Left colon (tissue), 2 donors: ENCODE results near the gene SMC1B. TPM values are rescaled to one million over a fixed set of nuclear protein-coding genes. Genes with fewer than 3 reads are reported as not detected.
A peak's percentile ranks its signal among the peaks of the same experiment; 100 is the strongest.
"Not testable (repeated sequence)": the region's sequence is repeated elsewhere in the genome, so short reads cannot be mapped to it uniquely, and the experiment has no call there.

ENCODE experiments used
- ATAC-seq: fragments of 200-7000 bp; cut with Tn5 transposase; one replicate; pipeline ENCODE4 v1.9.1; 2020; ENCODE audit warnings: mild to moderate bottlenecking, moderate library complexity
- DNase-seq, 2 donors: peaks; one replicate each; pipeline ENCODE4 v3.0.0-alpha.2; 2020
- intact Hi-C, 2 donors: fragments of 100-400 bp; cut with DNase I in 1 of 2; cut with micrococcal nuclease in 1 of 2; formaldehyde crosslinking; loops; one replicate each; pipeline versions ENCODE4 v1.11.2 to v1.14.0; 2022; cut with DNase I, micrococcal nuclease
- total RNA-seq, 2 donors: library from RNA; stranded (reverse); fragmentation: NEBNext Ultra II Directional; extraction: Animal tissue kit (Norgen Biotek cat#: 25700); gene quantifications; one replicate each; pipeline ENCODE4 v1.2.1, GENCODE V29; 2021
- donor health status: DM: no; HTN: no; CAD: no.
- donor health status: DM: yes; HTN: yes; CAD: no.

Gene SMC1B
- total RNA-seq, 2 donors from 2014 or later: not detected

GRCh38 chr22:45335021-45335818, 78.2 kb downstream of the SMC1B start:
- intact Hi-C loops: no loop called here
- DNase-seq (no peak), ATAC-seq (no peak)

- DNase-seq (no peak), ATAC-seq (no peak)
- intact Hi-C loops: no loop called here
These were observed 78.9 kb downstream of the SMC1B start for GRCh38 chr22:45334528-45334927.

- ATAC-seq (no peak), DNase-seq (no peak)
- intact Hi-C loops: no loop called here
These were observed 79.3 kb downstream of the SMC1B start for GRCh38 chr22:45334068-45334467.

- ATAC-seq (no peak), DNase-seq (no peak)
- intact Hi-C loops: no loop called here
These were observed 81.4 kb downstream of the SMC1B start for GRCh38 chr22:45332001-45332400.

GRCh38 chr22:45331486-45331885, 81.9 kb downstream of the SMC1B start:
- intact Hi-C loops: no loop called here
- ATAC-seq (no peak), DNase-seq (no peak)

DNA sequence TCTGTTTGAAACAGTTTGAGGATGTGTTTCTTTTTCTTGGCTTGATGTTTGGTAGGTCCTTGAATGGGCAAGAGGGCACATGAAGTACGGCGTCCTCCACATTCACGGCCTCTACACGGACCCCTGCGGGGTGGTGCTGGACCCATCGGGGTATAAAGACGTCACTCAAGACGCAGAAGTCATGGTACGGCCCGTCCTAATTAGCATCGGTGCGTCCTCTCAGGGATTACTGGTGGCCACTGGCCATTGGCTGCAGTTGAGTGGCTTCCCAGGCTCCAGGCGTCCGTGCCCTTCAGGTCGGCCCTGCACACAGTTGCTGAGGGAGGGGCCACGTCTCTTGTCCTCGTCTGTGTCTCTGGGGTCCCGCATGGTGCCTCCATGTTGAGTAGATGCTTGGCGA, 82.9 kb downstream of the SMC1B start:
- intact Hi-C loops: no loop called here
- DNase-seq: no peak
- no peak for ATAC-seq

DNA sequence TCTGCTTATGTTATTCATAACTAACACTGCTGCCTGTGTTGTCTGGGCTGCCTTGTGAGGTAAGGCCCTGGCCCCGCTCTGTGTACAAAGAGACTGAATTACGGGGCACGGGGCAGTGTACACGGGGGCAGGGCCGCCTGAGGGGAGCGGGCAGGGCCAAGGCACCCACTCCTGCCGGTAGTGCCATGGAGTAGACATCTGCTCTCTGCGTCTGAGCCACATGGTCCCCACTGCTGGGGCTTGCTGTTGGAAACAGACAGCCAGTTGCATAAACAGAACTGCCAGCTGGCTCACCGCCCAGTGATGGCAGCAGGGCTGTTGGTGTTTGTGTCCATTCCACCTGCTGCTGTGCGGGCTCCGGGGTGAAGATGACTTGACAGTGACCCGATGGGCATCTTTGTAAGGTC, 83.9 kb downstream of the SMC1B start:
- intact Hi-C loops: no loop called here
- DNase-seq (peak in 1 of 2 donors; percentile 65), ATAC-seq (peak; percentile 12)

GRCh38 chr22:45328822-45329529, 84.4 kb downstream of the SMC1B start:
- ATAC-seq: peak; percentile 33
- intact Hi-C loops: no loop called here
- no peak for DNase-seq

- ATAC-seq, intact Hi-C loops, DNase-seq: not testable (repeated sequence)
These were observed 85.1 kb downstream of the SMC1B start for GRCh38 chr22:45328261-45328660.

- intact Hi-C loops: no loop called here
- no peak for DNase-seq
- no peak for ATAC-seq
These were observed 89.1 kb downstream of the SMC1B start for GRCh38 chr22:45324311-45324711.

DNA sequence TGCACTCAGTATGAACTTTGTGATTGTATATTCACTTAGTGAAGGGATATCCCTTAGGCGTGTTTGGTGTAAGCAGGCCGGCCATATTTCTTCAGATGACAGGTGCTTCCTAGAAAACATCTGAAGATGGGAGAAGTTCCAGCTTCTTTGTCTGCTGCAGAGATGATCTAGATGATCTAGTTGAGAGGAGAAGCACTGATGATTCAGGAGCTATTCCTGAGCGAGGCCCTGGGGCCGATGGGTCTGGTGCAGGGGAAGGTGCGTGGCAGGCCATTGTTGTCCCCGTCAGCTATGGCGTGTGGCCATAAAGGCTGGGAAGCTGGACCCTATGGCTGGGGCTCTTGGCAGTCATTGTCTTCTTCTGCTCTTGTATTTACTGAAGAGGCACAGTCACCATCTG, 89.7 kb downstream of the SMC1B start:
- intact Hi-C loops: no loop called here
- ATAC-seq: no peak

GRCh38 chr22:45322873-45323525, 90.4 kb downstream of the SMC1B start:
- no peak for DNase-seq
- no peak for ATAC-seq
- intact Hi-C loops: no loop called here

More for the DNA sequence above, 89.7 kb downstream of the SMC1B start:
- DNase-seq: no peak

DNA sequence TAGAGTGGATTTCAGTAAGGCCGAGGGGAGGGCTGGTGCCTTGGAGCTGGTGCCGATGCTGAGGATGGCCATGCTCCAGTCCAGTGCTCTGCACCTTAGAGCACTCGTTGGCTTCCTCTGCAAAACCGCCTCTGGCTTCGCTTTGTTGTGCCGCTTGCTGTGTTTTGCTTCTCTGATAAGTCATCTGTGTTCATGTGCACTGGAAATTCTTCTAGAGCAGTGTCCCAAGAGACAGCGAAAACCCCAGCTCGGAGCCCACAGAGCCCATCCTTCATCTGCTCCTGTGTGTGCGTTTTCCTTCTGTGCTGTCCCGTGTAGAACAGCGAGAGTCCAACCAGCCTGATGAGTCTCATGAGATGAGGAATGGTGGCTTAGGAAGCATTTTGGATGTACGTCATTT, 91.6 kb downstream of the SMC1B start:
- ATAC-seq (no peak), DNase-seq (no peak)
- intact Hi-C loops: no loop called here

DNA sequence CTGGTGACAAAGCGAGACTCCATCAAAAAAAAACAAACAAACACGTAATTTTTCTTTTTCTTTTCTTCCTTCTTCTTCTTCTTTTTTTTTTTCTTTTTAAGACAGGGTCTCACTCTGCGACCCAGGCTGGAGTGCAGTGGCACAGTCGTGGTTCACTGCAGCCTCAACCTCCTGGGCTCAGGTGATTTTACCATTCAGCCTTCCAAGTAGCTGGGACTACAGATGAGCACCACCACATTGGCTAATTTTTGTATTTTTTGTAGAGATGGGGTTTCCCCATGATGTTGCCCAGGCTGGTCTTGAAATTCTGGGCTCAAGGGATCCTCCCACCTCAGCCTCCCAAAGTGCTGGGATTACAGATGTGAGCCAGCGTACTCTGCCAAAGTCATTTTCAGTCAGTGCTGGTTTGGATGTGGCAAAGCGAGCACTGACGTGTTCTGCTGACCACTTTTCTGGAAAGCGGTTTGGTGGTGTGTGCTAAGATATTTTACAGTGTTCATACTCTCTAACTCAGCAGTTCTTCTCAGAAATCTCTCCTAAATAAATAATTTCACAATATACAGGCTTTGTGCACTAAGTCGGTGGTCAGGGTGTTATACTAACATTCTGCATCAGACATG, 92.9 kb downstream of the SMC1B start:
- DNase-seq (no peak), ATAC-seq (no peak)
- intact Hi-C loops: no loop called here

GRCh38 chr22:45319324-45319685, 94.1 kb downstream of the SMC1B start:
- intact Hi-C loops: no loop called here
- no peak for DNase-seq
- ATAC-seq: peak; percentile 29

DNA sequence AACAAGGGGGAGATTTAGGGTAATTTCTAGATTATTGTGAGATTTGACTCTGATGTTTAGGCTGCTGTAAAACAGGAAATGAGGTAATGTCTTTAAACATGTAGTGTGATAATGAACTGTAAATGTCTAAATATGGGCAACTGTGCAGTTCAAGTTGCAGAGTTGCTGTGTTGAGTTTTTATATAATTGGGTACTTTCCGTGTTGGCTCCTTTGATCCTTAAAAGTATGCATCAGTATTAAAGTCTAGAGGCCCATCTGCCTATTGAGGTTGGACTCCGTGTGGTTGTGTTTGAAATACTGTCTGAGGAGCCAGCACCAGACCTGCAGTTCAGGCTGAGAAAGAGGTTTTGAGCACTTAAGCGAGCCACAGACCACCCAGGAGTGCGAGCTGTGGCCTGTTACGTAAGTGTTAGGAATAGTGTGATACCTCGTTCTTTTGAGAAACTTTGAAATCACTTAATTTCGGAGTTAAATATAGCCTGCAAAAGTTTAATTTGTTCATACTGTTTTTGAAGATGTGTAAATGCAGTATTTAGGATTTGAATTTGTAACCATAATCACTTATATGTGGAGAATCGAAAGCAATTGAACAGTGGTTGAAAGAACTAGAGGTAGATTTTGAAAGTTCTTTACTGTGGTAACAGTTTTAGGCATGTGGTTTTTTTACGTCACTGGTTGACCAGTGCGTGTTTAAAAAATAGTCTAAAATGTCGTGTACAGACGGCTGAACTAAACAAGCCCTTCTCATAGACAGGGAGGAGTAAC, 94.7 kb downstream of the SMC1B start:
- intact Hi-C loops: no loop called here
- no peak for ATAC-seq

GRCh38 chr22:45318168-45318557, 95.2 kb downstream of the SMC1B start:
- DNase-seq (peak; percentile 74 to 80), ATAC-seq (peak; percentile 26)
- intact Hi-C loops: no loop called here

More for the DNA sequence above, 94.7 kb downstream of the SMC1B start:
- DNase-seq: no peak

- ATAC-seq (peak; percentile 90), DNase-seq (peak; percentile 66 to 77)
- intact Hi-C loops: no loop called here
These were observed 95.7 kb downstream of the SMC1B start for GRCh38 chr22:45317551-45318167.
